Hematopoietic multipotent progenitor cell treated with erythropoietin and hydrocortisone succinate and interleukin-3 and kit ligand, for 15 days (in vitro differentiated cells): ENCODE data around the gene IL16.

Source experiments
- DNase-seq: peaks from one replicate; pipeline ENCODE4 v3.0.0-alpha.2; 2015; ENCODE audit warnings: low spot score

The IL16 gene

GRCh38 chr15:81209635-81210034, 13.0 kb downstream of the IL16 start:
- DNase-seq = no peak

DNA sequence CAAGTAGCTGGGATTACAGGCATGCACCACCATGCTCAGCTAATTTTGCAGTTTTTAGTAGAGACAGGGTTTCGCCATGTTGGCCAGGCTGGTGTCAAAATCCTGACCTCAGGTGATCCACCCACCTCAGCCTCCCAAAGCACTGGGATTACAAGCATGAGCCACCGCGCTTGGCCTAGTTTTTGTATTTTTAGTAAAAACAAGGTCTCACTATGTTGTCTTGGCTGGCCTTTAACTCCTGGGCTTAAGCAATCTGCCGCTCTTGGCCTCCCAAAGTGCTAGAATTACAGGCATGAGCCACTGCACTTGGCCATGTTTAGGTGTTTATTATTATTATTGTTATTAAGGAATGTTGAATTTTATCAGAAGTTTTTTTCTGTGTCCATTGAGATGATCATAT, 14.7 kb downstream of the IL16 start:
- DNase-seq = no peak

DNA sequence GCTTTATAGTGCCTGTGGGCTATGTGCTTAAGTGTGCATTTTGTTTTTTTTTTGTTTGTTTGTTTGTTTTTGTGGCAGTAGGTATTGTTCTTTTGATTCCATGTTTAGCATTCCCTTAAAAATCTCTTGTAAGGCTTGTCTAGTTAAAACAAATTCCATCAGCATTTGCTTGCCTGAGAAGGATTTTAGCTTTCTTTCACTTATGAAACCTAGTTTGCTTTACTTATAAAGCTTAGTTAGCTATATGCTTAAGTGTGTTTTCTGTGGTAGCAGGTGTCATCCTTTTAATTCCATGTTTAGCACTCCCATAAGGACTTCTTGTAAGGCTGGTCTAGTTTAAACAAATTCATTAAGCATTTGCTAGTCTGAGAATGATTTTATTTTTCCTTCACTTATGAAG, 17.3 kb downstream of the IL16 start:
- DNase-seq = no peak

- DNase-seq = no peak
Measured at GRCh38 chr15:81215531-81215930, 18.9 kb downstream of the IL16 start.

GRCh38 chr15:81215983-81216382, 19.3 kb downstream of the IL16 start:
- DNase-seq = no peak

GRCh38 chr15:81216422-81216821, 19.7 kb downstream of the IL16 start:
- DNase-seq = no peak

DNA sequence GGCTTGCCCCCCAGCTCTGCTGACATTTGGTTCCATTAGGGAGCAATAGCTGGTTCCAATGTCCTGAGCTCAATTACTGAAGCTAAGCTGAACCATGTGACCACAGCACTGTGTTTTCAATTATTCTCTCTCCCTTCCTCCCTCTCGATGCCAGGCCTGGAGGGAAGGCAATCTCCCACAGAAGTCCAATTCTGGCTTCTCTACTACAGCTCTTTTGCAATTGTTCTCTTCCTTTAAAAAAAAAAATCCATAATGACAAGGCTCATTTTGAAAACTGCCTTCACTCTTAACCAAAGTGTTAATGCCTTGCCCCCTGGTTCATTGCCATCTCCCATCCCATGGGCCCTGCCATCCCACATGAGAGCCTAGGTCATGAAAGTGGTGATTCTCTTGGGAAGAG, 24.8 kb downstream of the IL16 start:
- DNase-seq = no peak

DNA sequence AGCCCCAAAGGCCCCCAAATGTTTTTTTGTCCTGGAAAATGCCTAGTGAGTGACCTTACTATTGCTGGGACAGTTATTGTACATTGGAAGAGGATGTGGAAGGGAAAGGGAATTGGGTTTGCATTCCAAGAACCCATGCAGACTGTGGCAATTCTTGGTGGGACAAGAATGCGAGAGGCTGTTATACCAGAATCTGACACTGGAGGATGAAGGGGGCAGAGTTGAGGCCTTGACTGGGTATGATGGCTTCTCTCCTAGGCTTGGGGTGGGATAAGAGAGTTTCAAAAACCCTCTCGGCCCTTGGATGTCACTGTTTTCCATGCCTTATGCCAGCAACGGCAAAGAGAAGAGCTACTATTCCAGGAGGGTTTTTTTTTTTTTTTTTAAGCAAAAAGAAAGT, 25.3 kb downstream of the IL16 start:
- DNase-seq = no peak

DNA sequence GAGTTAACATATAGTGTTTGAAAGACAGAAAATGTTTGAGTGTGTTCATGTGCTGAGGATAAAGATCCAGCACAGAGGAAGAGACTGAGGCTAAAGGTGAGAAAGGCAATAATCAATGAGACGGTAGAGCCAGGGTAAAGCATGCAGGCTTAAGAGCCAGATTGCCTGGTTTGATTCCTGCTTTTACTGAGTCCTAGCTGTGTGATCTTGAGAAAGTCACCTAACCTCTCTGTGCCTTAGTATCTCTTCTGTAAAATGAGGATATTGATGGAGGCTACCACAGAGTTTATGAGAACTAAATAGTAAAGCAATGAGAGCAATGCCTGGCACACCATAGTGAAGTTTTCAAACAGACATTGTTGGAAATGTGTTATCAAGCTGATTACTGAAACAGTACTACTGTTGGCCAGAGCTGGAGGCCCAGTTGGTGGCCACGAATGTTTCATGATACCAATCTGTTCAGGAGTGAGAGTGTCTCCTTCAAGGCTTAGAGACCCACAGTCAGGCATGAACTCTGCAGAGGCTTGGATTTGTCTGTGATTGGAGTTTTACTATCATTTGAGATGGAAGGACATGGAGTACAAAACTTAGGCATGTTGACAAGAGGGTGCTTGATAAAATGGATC, 26.8 kb downstream of the IL16 start:
- DNase-seq = no peak

- DNase-seq = no peak
Measured at GRCh38 chr15:81224232-81224631, 27.6 kb downstream of the IL16 start.

DNA sequence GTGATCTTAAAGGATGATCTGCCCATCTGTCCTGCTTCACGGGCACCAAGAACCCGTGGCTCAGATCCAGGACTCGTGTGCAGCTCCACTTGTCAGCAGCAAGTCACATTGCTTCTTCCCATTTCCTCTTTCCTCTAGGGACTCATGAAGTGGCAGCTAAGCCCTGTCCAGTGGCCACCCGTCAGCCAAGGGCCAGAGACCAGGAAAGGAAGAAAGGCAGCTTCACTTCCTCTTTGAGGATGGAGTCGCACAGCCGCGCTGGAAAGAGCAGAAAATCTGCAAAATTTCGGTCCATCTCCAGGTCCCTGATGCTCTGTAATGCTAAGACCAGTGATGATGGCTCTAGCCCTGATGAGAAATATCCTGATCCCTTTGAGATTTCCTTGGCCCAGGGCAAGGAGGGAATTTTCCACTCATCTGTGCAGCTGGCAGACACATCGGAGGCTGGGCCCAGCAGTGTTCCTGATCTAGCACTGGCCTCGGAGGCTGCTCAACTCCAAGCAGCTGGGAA, 28.5 kb downstream of the IL16 start:
- DNase-seq = no peak

- no peak for DNase-seq
Measured at GRCh38 chr15:81227716-81228115, 31.0 kb downstream of the IL16 start.

- DNase-seq = no peak
Measured at GRCh38 chr15:81229586-81229985, 32.9 kb downstream of the IL16 start.

DNA sequence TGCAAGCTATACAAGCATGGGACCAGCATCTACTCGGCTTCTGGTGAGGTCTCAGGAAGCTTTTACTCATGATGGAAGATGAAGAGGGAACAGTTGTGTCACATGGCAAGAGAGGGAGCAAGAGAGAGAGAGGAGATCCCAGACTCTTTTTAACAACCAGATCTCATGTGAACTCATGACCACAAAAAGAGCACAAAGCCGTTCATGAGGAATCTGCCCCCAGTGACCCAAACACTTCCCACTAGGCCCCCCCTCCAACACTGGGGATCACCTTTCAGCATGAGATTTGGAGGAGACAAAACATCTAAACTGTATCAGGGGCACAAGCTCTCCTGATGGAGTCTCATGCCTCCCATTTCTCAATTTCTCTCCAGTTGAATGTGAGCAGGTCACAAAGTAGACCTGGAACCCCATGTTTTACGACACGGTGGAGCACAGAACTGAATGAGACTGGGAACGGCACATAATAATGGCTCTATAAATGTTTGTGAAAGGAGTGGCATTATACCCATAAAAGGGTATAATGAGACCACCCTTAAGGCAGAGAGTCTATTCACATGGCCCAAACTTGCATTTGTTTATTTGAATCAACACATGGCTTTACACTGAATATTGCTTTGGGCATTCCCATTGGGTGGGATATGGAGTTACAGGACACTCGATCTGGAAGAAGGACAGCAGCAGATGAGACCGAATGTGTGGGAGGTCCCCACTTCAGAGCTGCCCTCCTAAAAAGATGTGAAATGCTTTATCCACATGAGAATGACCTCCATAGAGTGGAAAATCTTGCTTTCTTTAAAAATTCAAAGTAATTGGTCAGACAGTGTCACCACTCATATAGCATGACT, 38.8 kb downstream of the IL16 start:
- no peak for DNase-seq

- no peak for DNase-seq
Measured at GRCh38 chr15:81239190-81239589, 42.5 kb downstream of the IL16 start.

- no peak for DNase-seq
Measured at GRCh38 chr15:81242778-81243177, 46.1 kb downstream of the IL16 start.

DNA sequence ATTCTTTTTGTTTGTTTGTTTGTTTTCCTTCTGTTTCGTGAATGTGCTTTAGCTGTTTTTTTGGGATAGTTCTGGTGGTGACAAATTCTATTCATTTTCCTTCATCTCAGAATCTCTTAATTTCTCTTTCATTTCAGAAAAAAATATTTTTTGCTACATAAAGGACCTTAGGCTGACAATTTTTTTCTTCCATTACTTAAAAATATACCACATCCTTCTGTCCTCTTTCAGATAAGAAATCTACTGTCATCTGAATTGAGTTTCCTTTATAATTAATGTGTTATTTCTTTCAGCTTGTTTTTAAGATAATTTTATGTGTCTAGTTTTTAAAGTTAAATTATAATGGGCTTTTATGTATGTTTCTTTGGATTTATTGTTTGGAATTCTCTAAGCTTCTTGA, 47.6 kb downstream of the IL16 start:
- no peak for DNase-seq

DNA sequence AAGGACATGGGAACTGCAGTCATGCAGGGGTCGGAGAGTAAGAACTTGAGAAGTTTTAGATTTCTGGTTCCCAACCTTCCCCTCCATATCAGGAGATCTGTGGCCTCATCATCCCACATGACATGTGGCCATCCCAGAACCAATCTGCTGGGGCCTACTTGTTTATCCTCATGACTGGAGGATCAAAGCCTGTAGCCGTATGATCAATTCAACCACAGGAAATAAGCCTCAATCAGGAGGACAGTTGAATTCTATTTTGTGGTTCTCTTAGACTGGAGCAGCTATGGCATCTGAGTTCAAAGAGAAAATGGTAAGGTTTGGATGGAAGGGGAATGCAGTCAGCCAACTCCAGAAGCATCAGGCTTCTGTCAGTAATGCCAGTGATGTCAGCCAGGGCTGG, 57.2 kb downstream of the IL16 start:
- no peak for DNase-seq

DNA sequence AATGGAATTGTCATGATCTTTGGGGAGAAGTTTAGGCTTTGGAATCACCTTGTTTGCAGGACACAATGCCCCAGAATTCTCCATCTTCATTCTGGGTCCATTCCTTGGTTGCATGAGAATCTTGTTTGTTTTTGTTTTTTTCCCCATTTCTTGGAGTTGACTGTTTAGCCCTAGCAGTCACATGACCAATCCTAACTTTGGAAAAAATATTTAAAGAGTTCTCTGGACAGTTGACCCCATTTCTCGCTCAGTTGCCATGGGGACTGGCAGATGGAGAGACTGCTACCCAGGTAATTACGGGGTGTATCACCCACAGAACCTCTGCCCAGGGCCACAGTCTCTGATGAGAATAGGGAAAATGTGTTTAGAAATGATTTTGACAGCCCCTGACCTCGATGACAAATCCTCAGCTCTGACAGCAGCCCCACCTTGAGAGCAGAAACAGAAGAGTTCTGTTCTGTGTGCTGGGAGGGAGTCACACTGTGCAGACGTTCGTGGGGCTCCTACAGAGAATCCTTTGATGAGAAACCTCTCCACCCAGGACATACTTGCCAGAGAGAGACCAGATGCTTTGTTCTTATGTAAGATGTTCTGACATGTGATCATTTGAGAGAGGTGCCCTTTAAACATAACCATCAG, 57.7 kb downstream of the IL16 start:
- no peak for DNase-seq

GRCh38 chr15:81254916-81255290, 58.2 kb downstream of the IL16 start:
- DNase-seq = no peak

DNA sequence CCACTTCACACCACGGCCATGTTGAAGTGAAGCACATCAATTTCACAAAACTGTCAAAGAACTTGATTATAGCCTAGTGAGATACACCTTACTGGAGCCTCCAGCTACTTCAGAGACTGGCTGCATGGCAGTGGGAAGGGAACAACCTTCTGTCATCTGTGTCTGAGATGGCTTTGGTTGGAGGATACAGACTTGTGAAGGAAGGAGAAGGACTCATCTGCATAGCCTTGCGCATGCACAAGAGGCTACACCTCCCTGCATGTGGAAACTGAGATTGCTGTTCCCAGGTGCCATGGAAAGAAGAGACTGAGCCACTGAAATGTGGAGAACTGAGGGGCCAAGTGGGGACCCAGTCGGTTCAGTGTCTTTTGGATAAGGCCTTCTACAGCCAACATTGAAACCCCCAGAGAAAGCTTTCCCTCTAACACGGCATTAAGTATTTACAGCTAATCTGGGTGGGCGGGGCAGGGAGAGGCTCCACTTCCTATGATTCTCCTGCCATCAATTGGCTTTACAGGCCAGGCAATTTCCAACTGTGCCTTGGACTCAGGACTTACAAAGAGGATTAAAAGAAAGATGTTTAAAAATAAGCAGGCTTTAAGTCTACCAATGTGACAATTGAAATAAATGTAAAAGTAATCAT, 58.8 kb downstream of the IL16 start:
- DNase-seq = no peak

- DNase-seq = no peak
Measured at GRCh38 chr15:81255958-81256320, 59.3 kb downstream of the IL16 start.

DNA sequence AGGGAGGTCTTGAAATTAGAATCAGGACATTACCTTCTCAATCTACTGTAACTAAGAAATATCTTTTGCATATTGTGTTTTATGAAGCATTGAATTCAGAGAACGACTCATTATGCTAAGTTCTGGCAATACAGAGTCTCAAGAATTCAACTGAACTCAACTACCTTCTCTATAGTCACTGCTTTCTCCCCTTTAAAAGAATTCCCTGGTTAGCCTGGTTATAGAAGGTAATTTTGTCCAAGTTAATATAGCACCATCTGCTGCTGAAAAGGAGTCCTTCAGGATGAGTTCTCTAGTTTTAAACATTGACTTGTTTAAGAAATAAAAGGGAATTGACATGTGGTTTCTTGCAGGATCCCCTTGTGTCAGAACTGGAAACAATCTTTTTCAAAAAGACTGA, 60.2 kb downstream of the IL16 start:
- peak; percentile 6 for DNase-seq
